H1 (cell line): ENCODE data around the gene PLAC1. TPM values are rescaled to one million over a fixed set of nuclear protein-coding genes. Genes with fewer than 3 reads are reported as not detected.

Source experiments
- CTCF ChIA-PET: fragments of 300-600 bp; sonication (Branson Sonifier 250); formaldehyde crosslinking; loops from one replicate; lab custom pipeline; 2021; ENCODE audit not compliant: partially characterized antibody; lab: Charles Lee
- POLR2A ChIA-PET: fragments of 300-600 bp; sonication (Branson Sonifier 250); formaldehyde crosslinking; loops from one replicate; lab custom pipeline; 2021; ENCODE audit warnings: inconsistent platforms; ENCODE audit not compliant: partially characterized antibody; lab: Charles Lee
- DNase-seq, 2 experiments: peaks; one replicate each; pipeline versions ENCODE4 v3.0.0 to v3.0.0-alpha.2; 2010 to 2022; ENCODE audit warnings: low spot score in 2 of 2, low read depth in 1 of 2, mixed read lengths in 1 of 2
- FAIRE-seq: peaks from 2 replicates; lab custom pipeline; 2011; peaks lifted over from hg19 to GRCh38; lab: Jason Lieb, UNC
- H2AFZ ChIP-seq: 2 replicates; pipeline ENCODE4 v1.8.1; 2012; ENCODE audit warnings: low read length, inconsistent platforms
- H2AK5ac ChIP-seq: 2 replicates; pipeline ENCODE4 v1.6.1; 2013; ENCODE audit warnings: low read depth, low read length
- H2BK120ac ChIP-seq: replicated peaks from 2 replicates; pipeline ENCODE3; 2013; ENCODE audit warnings: low read depth, low read length, inconsistent platforms
- H2BK12ac ChIP-seq: 2 replicates; pipeline ENCODE4 v1.6.1; 2013; ENCODE audit warnings: low read depth, low read length
- H2BK15ac ChIP-seq: 2 replicates; pipeline ENCODE4 v1.6.1; 2013; ENCODE audit warnings: low read length
- H2BK20ac ChIP-seq: 2 replicates; pipeline ENCODE4 v1.6.1; 2013; ENCODE audit warnings: low read length
- H2BK5ac ChIP-seq: 2 replicates; pipeline ENCODE4 v1.6.1; 2013; ENCODE audit warnings: low read depth, low read length
- H3K14ac ChIP-seq: 2 replicates; pipeline ENCODE4 v1.6.1; 2013; ENCODE audit warnings: inconsistent platforms; ENCODE audit not compliant: insufficient read length
- H3K18ac ChIP-seq: 2 replicates; pipeline ENCODE4 v1.6.1; 2013; ENCODE audit warnings: low read length; ENCODE audit errors: extremely low read depth
- H3K23ac ChIP-seq: 2 replicates; pipeline ENCODE4 v1.6.1; 2013; ENCODE audit warnings: inconsistent platforms; ENCODE audit not compliant: insufficient read length
- H3K23me2 ChIP-seq: 2 replicates; pipeline ENCODE4 v1.6.1; 2013; ENCODE audit warnings: low read depth, low read length
- H3K27ac ChIP-seq: 2 replicates; pipeline ENCODE4 v1.6.1; 2011; ENCODE audit warnings: low read depth, low read length, inconsistent platforms
- H3K27me3 ChIP-seq, 4 experiments: replicated peaks in 1 of 4; 1 replicate in 1 of 4; 2 replicates in 3 of 4; pipeline versions ENCODE4 v1.6.1 to v1.8.1; 2011 to 2013; ENCODE audit warnings: low read length in 3 of 4, mild to moderate bottlenecking in 3 of 4, inconsistent platforms in 2 of 4, mixed read lengths in 2 of 4, moderate library complexity in 1 of 4; ENCODE audit not compliant: control insufficient read depth in 3 of 4, insufficient read depth in 3 of 4; ENCODE audit errors: extremely low read depth in 1 of 4
- H3K36me3 ChIP-seq, 4 experiments: 2 replicates each; pipeline versions ENCODE4 v1.6.1 to v1.8.1; 2011 to 2013; ENCODE audit warnings: mild to moderate bottlenecking in 4 of 4, low read length in 3 of 4, moderate library complexity in 2 of 4, control low read depth in 1 of 4, inconsistent platforms in 1 of 4; ENCODE audit not compliant: insufficient read depth in 4 of 4, control insufficient read depth in 2 of 4
- H3K4ac ChIP-seq: replicated peaks from 2 replicates; pipeline ENCODE3; 2013; ENCODE audit warnings: low read length, low read depth, mixed read lengths, inconsistent platforms; ENCODE audit not compliant: insufficient read length
- H3K4me1 ChIP-seq, 4 experiments: replicated peaks in 1 of 4; 1 replicate in 1 of 4; 2 replicates in 3 of 4; pipeline versions ENCODE4 v1.6.1 to v1.8.1; 2011 to 2013; ENCODE audit warnings: low read length in 3 of 4, inconsistent platforms in 2 of 4, mixed read lengths in 1 of 4; ENCODE audit not compliant: insufficient read depth in 4 of 4, control insufficient read depth in 3 of 4
- H3K4me2 ChIP-seq, 2 experiments: 2 replicates each; pipeline versions ENCODE4 v1.6.1 to v1.8.1; 2011 to 2013; ENCODE audit warnings: low read depth in 2 of 2, low read length in 2 of 2, control low read depth in 1 of 2, inconsistent platforms in 1 of 2, mild to moderate bottlenecking in 1 of 2; ENCODE audit not compliant: insufficient read depth in 1 of 2
- H3K4me3 ChIP-seq, 4 experiments: fragments of 200-600, 300-600 bp in 1 of 4; sonication (generic), shearing (Covaris generic), sonication (Bioruptor Twin) in 1 of 4; 2 replicates each; pipeline versions ENCODE4 v1.5.1 to v1.8.1; 2011 to 2016; ENCODE audit warnings: low read length in 4 of 4, low read depth in 3 of 4, control low read depth in 2 of 4, inconsistent platforms in 2 of 4, mild to moderate bottlenecking in 2 of 4, mixed read lengths in 1 of 4, moderate library complexity in 1 of 4; ENCODE audit not compliant: insufficient read depth in 2 of 4; ENCODE audit errors: extremely low read depth in 1 of 4
- H3K56ac ChIP-seq: replicated peaks from 2 replicates; pipeline ENCODE3; 2013; ENCODE audit warnings: low read depth, mild to moderate bottlenecking, mixed read lengths, low read length, inconsistent platforms; ENCODE audit not compliant: insufficient read length
- H3K79me1 ChIP-seq: 2 replicates; pipeline ENCODE4 v1.6.1; 2013; ENCODE audit warnings: low read depth, low read length, control low read depth
- H3K79me2 ChIP-seq, 2 experiments: 2 replicates each; pipeline versions ENCODE4 v1.6.1 to v1.8.1; 2012 to 2013; ENCODE audit warnings: low read length in 2 of 2, mild to moderate bottlenecking in 2 of 2, inconsistent platforms in 1 of 2; ENCODE audit not compliant: insufficient read depth in 2 of 2, control insufficient read depth in 1 of 2
- H3K9ac ChIP-seq, 4 experiments: replicated peaks in 1 of 4; 1 replicate in 1 of 4; 2 replicates in 3 of 4; pipeline versions ENCODE4 v1.6.1 to v1.8.1; 2011 to 2013; ENCODE audit warnings: low read depth in 3 of 4, low read length in 3 of 4, control low read depth in 2 of 4, mild to moderate bottlenecking in 2 of 4, moderate library complexity in 2 of 4, inconsistent platforms in 1 of 4; ENCODE audit errors: extremely low read depth in 1 of 4
- H3K9me3 ChIP-seq, 2 experiments: 2 replicates each; pipeline versions ENCODE4 v1.6.1 to v1.8.1; 2012 to 2013; ENCODE audit warnings: mild to moderate bottlenecking in 2 of 2, moderate library complexity in 2 of 2, control low read depth in 1 of 2, inconsistent platforms in 1 of 2, low read depth in 1 of 2, low read length in 1 of 2, mixed read lengths in 1 of 2; ENCODE audit not compliant: insufficient read depth in 2 of 2
- H4K20me1 ChIP-seq, 2 experiments: replicated peaks in 1 of 2; 2 replicates each; pipeline versions ENCODE3 to v1.8.1; 2011 to 2013; ENCODE audit warnings: inconsistent platforms in 2 of 2, low read length in 2 of 2, mild to moderate bottlenecking in 1 of 2; ENCODE audit not compliant: insufficient read depth in 2 of 2, control insufficient read depth in 1 of 2
- H4K5ac ChIP-seq: 2 replicates; pipeline ENCODE4 v1.6.1; 2013; ENCODE audit warnings: low read length, low read depth, mixed read lengths, inconsistent platforms; ENCODE audit not compliant: insufficient read length
- H4K8ac ChIP-seq: 2 replicates; pipeline ENCODE4 v1.8.0; 2013; ENCODE audit warnings: mild to moderate bottlenecking, moderate library complexity, low read length, inconsistent platforms; ENCODE audit not compliant: insufficient read depth; ENCODE audit errors: extremely low read depth
- H4K91ac ChIP-seq: replicated peaks from 2 replicates; pipeline ENCODE3; 2013; ENCODE audit warnings: low read length, mixed read lengths, inconsistent platforms; ENCODE audit not compliant: insufficient read length
- ASH2L ChIP-seq: fragments of 200-600, 300-600 bp; sonication (generic); IDR thresholded peaks from one replicate; pipeline ENCODE4 v1.7.1; 2017; ENCODE audit warnings: low read length
- BACH1 ChIP-seq: IDR thresholded peaks from 2 replicates; pipeline ENCODE4 v1.6.1; 2012; ENCODE audit warnings: low read length, improper control_type of control experiment
- CBX8 ChIP-seq: fragments of 300-800, 300-1000 bp; sonication (generic); IDR thresholded peaks from 2 replicates; pipeline ENCODE4 v1.7.1; 2016; ENCODE audit warnings: low read depth, low read length, borderline replicate concordance
- CHD1 ChIP-seq: IDR thresholded peaks from 2 replicates; pipeline ENCODE4 v1.6.1; 2012; ENCODE audit warnings: low read depth, low read length, improper control_type of control experiment
- EP300 ChIP-seq, 2 experiments: IDR thresholded peaks; 1 replicate in 1 of 2; 2 replicates in 1 of 2; pipeline ENCODE4 v1.6.1; 2011 to 2012; ENCODE audit warnings: low read depth in 2 of 2, low read length in 2 of 2, mild to moderate bottlenecking in 2 of 2, borderline replicate concordance in 1 of 2, inconsistent platforms in 1 of 2, moderate library complexity in 1 of 2
- EZH2 ChIP-seq: fragments of 200-600 bp; sonication (generic); IDR thresholded peaks from 2 replicates; pipeline ENCODE4 v1.7.1; 2012; ENCODE audit warnings: low read depth, mild to moderate bottlenecking, moderate library complexity, low read length, inconsistent platforms; ENCODE audit not compliant: severe bottlenecking
- GTF2F1 ChIP-seq: IDR thresholded peaks from 2 replicates; pipeline ENCODE4 v1.6.1; 2012; ENCODE audit warnings: low read depth, low read length, improper control_type of control experiment, borderline replicate concordance
- KDM1A ChIP-seq: fragments of 200-600, 300-600 bp; sonication (generic); IDR thresholded peaks from 2 replicates; pipeline ENCODE4 v1.7.1; 2016; ENCODE audit warnings: mild to moderate bottlenecking, low read length, borderline replicate concordance
- KDM5A ChIP-seq: fragments of 200-600 bp; IDR thresholded peaks from 2 replicates; pipeline ENCODE4 v1.7.1; 2012; ENCODE audit warnings: mild to moderate bottlenecking, low read length, inconsistent platforms, mixed read lengths
- NRF1 ChIP-seq: IDR thresholded peaks from 2 replicates; pipeline ENCODE4 v1.6.1; 2011; ENCODE audit warnings: mild to moderate bottlenecking, low read depth, low read length, improper control_type of control experiment
- PHF8 ChIP-seq: fragments of 200-600 bp; sonication (generic); conservative IDR thresholded peaks from 2 replicates; pipeline ENCODE4 v1.7.1; 2012; ENCODE audit warnings: low read depth, mild to moderate bottlenecking, inconsistent platforms, low read length, moderate library complexity
- SUZ12 ChIP-seq: fragments of 200-600 bp; sonication (generic); IDR thresholded peaks from 2 replicates; pipeline ENCODE4 v1.6.1; 2012; ENCODE audit warnings: mild to moderate bottlenecking, inconsistent platforms, low read length, moderate library complexity, mixed read lengths
- WGBS, 2 experiments: shearing (Covaris generic) in 1 of 2; methylation state at CpG; one replicate each; pipeline versions ENCODE4 v1.1.6 to v1.1.7; 2013 to 2015; ENCODE audit warnings: low lambda C conversion rate in 2 of 2, mixed read lengths in 2 of 2, inconsistent platforms in 1 of 2, low coverage in 1 of 2, missing lambda C conversion rate in 1 of 2; ENCODE audit not compliant: insufficient replicate concordance in 2 of 2, insufficient coverage in 1 of 2, insufficient read length in 1 of 2; ENCODE audit errors: extremely low coverage in 1 of 2, missing lambda C conversion rate in 1 of 2; 5-methylcytosine and 5-hydroxymethylcytosine counted together
- polyA plus RNA-seq, 7 experiments: library from polyadenylated mRNA; depleted of rRNA in 3 of 7; stranded (reverse) in 5 of 7; unstranded in 2 of 7; fragments of >200 nt in 5 of 7; fragments of 200-250 nt in 2 of 7; gene quantifications; 1 replicate in 5 of 7; 2 replicates in 1 of 7; 4 replicates in 1 of 7; pipeline versions ENCODE4 v1.2.1 to v1.2.3, GENCODE V29; 2011 to 2013; ENCODE audit warnings: missing spikeins in 2 of 7, mixed read lengths in 2 of 7
- total RNA-seq: library from RNA; stranded (reverse); fragmentation: NEBNext Ultra II Directional; extraction: Animal tissue kit (Norgen Biotek cat#: 25700); gene quantifications from 2 replicates; pipeline ENCODE4 v1.2.1, GENCODE V29; 2021

PLAC1 gene
- total and polyA plus RNA-seq, 2 of the 8 experiments (the other 6 are each of a cell fraction or from before 2014, with no cell fraction given), result 1.8 TPM; not detected in 1

DNA sequence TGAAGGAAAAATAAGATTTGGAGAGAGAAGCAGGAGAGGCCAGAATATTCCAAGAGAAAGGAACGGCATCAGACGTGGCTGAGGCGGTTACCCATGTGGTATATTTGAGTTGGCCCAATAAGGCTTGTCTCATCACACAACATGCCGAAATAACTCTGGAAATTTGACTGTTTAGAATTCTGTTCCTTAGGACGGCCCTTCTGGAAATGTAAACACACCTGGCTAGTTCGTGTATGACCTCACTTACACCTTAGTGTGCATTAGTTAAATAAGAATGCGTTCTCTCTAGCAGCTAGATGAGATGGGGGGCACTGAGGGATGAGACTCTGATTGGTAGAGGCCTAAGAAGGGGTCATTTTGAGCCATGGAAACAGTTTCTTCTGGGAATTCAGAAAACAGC, 33.2 kb upstream of the PLAC1 start:
- Histone ChIP-seq H3K4me3 (no peak overlapping the region), H4K91ac (no peak overlapping the region), H3K27me3 (no peaks in the 10 kb centered on the region), H3K4me1 (no peaks in the 10 kb centered on the region), H2AK5ac (no peak overlapping the region), H4K20me1 (no peaks in the 10 kb centered on the region), H2BK5ac (no peak overlapping the region), H2BK120ac (no peak overlapping the region), H3K9me3 (no peaks in the 10 kb centered on the region), H3K14ac (no peak overlapping the region), H3K23ac (peak overlapping the region; percentile 27), H3K27ac (no peak overlapping the region), H3K4ac (no peak overlapping the region), H3K18ac (no peak overlapping the region), H3K79me1 (no peaks in the 10 kb centered on the region), H3K23me2 (no peaks in the 10 kb centered on the region), H4K8ac (no peak overlapping the region), H3K56ac (no peak overlapping the region), H3K36me3 (no peaks in the 10 kb centered on the region), H2BK12ac (no peak overlapping the region), H2AFZ (no peak overlapping the region), H2BK15ac (no peak overlapping the region), H3K9ac (no peak overlapping the region), H3K4me2 (no peak overlapping the region), H4K5ac (no peak overlapping the region), H3K79me2 (no peaks in the 10 kb centered on the region), H2BK20ac (no peak overlapping the region)
- CTCF ChIA-PET, result interaction anchor here (1.0 to 1.1 kb wide), 2 partner anchors 35 to 171 kb away, joined by 3 to 5 read pairs; no protein-coding TSS in a partner anchor
- POLR2A ChIA-PET, result no interaction called here
- WGBS, 2 experiments, result 78% methylated on average over 6 of the region's 7 CpGs; no CpG with 5 or more reads in 1 of the 2 experiments
- DNase-seq (no peak), FAIRE-seq (no peak)
- TF ChIP-seq EP300 (IDR thresholded peaks at IDR 0.05; ENCODE audit: borderline replicate concordance in 1 of 2, low read depth in 2 of 2, low read length in 2 of 2) (no peak), CHD1 (no peak), KDM5A (no peak), BACH1 (no peak), EZH2 (no peak), ASH2L (no peak), CBX8 (no peak), GTF2F1 (no peak), NRF1 (no peak), SUZ12 (no peak), PHF8 (no peak), KDM1A (no peak)
